Chondrocyte (in vitro differentiated cells): ENCODE data around the gene KRCC1. TPM values are rescaled to one million over a fixed set of nuclear protein-coding genes. Genes with fewer than 3 reads are reported as not detected.
"Not testable (repeated sequence)": the region's sequence is repeated elsewhere in the genome, so short reads cannot be mapped to it uniquely, and the experiment has no call there.

Experiments used
- DNase-seq: peaks from one replicate; pipeline ENCODE4 v3.0.0; 2021; ENCODE audit warnings: mixed read lengths, low spot score
- H3K27ac Mint-ChIP-seq: one replicate; pipeline ENCODE4 v1.8.0; 2021; ENCODE audit warnings: mild to moderate bottlenecking, moderate library complexity, mixed read lengths; ENCODE audit not compliant: unreplicated experiment
- H3K27me3 Mint-ChIP-seq: 2 replicates; pipeline ENCODE4 v1.8.0; 2021; ENCODE audit warnings: low read depth, mixed read lengths
- H3K36me3 Mint-ChIP-seq: 2 replicates; pipeline ENCODE4 v1.8.0; 2021; ENCODE audit warnings: low read depth, mixed read lengths
- H3K4me1 Mint-ChIP-seq: 2 replicates; pipeline ENCODE4 v1.8.0; 2021; ENCODE audit warnings: low read depth, mild to moderate bottlenecking, mixed read lengths
- H3K4me3 Mint-ChIP-seq: one replicate; pipeline ENCODE4 v1.8.0; 2021; ENCODE audit warnings: mild to moderate bottlenecking, moderate library complexity, mixed read lengths; ENCODE audit not compliant: unreplicated experiment
- H3K9me3 Mint-ChIP-seq: 2 replicates; pipeline ENCODE4 v1.8.0; 2021; ENCODE audit warnings: low read depth, mixed read lengths
- CTCF ChIP-seq: fragments of 200-600 bp; sonication (generic); IDR thresholded peaks from 2 replicates; pipeline ENCODE4 v1.5.0; 2021; ENCODE audit warnings: antibody characterized with exemption, mild to moderate bottlenecking, moderate library complexity
- total RNA-seq: library from RNA; stranded (reverse); gene quantifications from 3 replicates; pipeline ENCODE4 v1.2.1, GENCODE V29; 2021

Gene KRCC1
- total RNA-seq, 1 donor from 2014 or later = 25.3 TPM

GRCh38 chr2:88049622-88050021, 6.0 kb downstream of the KRCC1 start:
- TF ChIP-seq CTCF = no peak
- Mint-ChIP-seq H3K4me3 (no peak overlapping the region), H3K27me3 (no peaks in the 10 kb centered on the region), H3K4me1 (peaks cover 27% of the 10 kb centered on the region), H3K9me3 (no peaks in the 10 kb centered on the region), H3K36me3 (peaks cover 3% of the 10 kb centered on the region), H3K27ac (no peak overlapping the region)
- DNase-seq = no peak

- no peak overlapping the region for H3K4me3 Mint-ChIP-seq
- H3K4me1 Mint-ChIP-seq = peaks cover 20% of the 10 kb centered on the region
- peaks cover 3% of the 10 kb centered on the region for H3K36me3 Mint-ChIP-seq
- no peaks in the 10 kb centered on the region for H3K27me3 Mint-ChIP-seq
- no peaks in the 10 kb centered on the region for H3K9me3 Mint-ChIP-seq
- no peak for DNase-seq
- TF ChIP-seq CTCF = no peak
- H3K27ac Mint-ChIP-seq = no peak overlapping the region
These were observed 7.0 kb downstream of the KRCC1 start for GRCh38 chr2:88048541-88048940.

- not testable (repeated sequence) for H3K27ac Mint-ChIP-seq, H3K4me3 Mint-ChIP-seq, DNase-seq, H3K36me3 Mint-ChIP-seq, H3K27me3 Mint-ChIP-seq, H3K9me3 Mint-ChIP-seq
- H3K4me1 Mint-ChIP-seq = peaks cover 34% of the 10 kb centered on the region
These were observed 10.0 kb downstream of the KRCC1 start for GRCh38 chr2:88045561-88045960.

GRCh38 chr2:88042476-88042875, 13.1 kb downstream of the KRCC1 start:
- no peak for TF ChIP-seq CTCF
- no peaks in the 10 kb centered on the region for H3K27me3 Mint-ChIP-seq
- peaks cover 49% of the 10 kb centered on the region for H3K4me1 Mint-ChIP-seq
- no peaks in the 10 kb centered on the region for H3K9me3 Mint-ChIP-seq
- no peak overlapping the region for H3K4me3 Mint-ChIP-seq
- no peak for DNase-seq
- peaks cover 3% of the 10 kb centered on the region for H3K36me3 Mint-ChIP-seq
- H3K27ac Mint-ChIP-seq = peak overlapping the region; percentile 65

GRCh38 chr2:88038263-88039105, 17.1 kb downstream of the KRCC1 start:
- Mint-ChIP-seq H3K27me3 (no peaks in the 10 kb centered on the region), H3K4me1 (peaks cover 50% of the 10 kb centered on the region), H3K9me3 (peaks cover 3% of the 10 kb centered on the region), H3K4me3 (no peak overlapping the region), H3K27ac (peak overlapping the region; percentile 95), H3K36me3 (peaks cover 13% of the 10 kb centered on the region)
- peak; percentile 14 for TF ChIP-seq CTCF
- DNase-seq = no peak

GRCh38 chr2:88036606-88037005, 19.0 kb downstream of the KRCC1 start:
- Mint-ChIP-seq H3K4me3 (no peak overlapping the region), H3K27me3 (no peaks in the 10 kb centered on the region), H3K4me1 (peaks cover 35% of the 10 kb centered on the region), H3K9me3 (peaks cover 3% of the 10 kb centered on the region), H3K36me3 (peaks cover 19% of the 10 kb centered on the region), H3K27ac (no peak overlapping the region)
- no peak for TF ChIP-seq CTCF
- DNase-seq = no peak
